Prostate gland (tissue), 2 donors: Measurements from ENCODE around the gene ASPG. TPM values are rescaled to one million over a fixed set of nuclear protein-coding genes. Genes with fewer than 3 reads are reported as not detected.

ENCODE experiments used
- DNase-seq: peaks from one replicate; pipeline ENCODE4 v3.0.0-alpha.2; 2019; ENCODE audit warnings: low spot score
- H3K27ac ChIP-seq, 2 donors: fragments of 200-600 bp; sonication (generic); 2 replicates each; pipeline ENCODE4 v1.5.1; 2017 to 2019
- H3K27me3 ChIP-seq: fragments of 200-600 bp; sonication (generic); replicated peaks from 2 replicates; pipeline ENCODE4 v1.5.1; 2019; ENCODE audit not compliant: insufficient read depth
- H3K36me3 ChIP-seq, 2 donors: fragments of 200-600 bp; sonication (generic); 1 replicate in 1 of 2; 2 replicates in 1 of 2; pipeline versions ENCODE4 v1.5.1 to v1.8.1; 2017 to 2019
- H3K4me1 ChIP-seq: fragments of 200-600 bp; sonication (generic); replicated peaks from 2 replicates; pipeline ENCODE4 v1.5.1; 2019
- H3K4me3 ChIP-seq, 2 donors: fragments of 200-600 bp; sonication (generic); 2 replicates each; pipeline ENCODE4 v1.5.1; 2017 to 2019
- H3K9me3 ChIP-seq: fragments of 200-600 bp; sonication (generic); 2 replicates; pipeline ENCODE4 v1.5.1; 2017
- CTCF ChIP-seq, 4 experiments: fragments of 200-600 bp in 2 of 4; fragments of 450-650 bp in 2 of 4; sonication (generic) in 2 of 4; IDR thresholded peaks; 1 replicate in 3 of 4; 2 replicates in 1 of 4; pipeline ENCODE4 v1.5.1; 2016 to 2019; ENCODE audit warnings: antibody characterized with exemption in 4 of 4, mild to moderate bottlenecking in 2 of 4, moderate library complexity in 2 of 4
- POLR2A ChIP-seq: fragments of 450-650 bp; IDR thresholded peaks from one replicate; pipeline ENCODE4 v1.6.1; 2016; ENCODE audit warnings: antibody characterized with exemption, mild to moderate bottlenecking
- POLR2AphosphoS5 ChIP-seq: sonication (generic); formaldehyde crosslinking; IDR thresholded peaks from one replicate; pipeline ENCODE4 v1.6.1; 2017; ENCODE audit warnings: antibody characterized with exemption
- WGBS: methylation state at CpG from one replicate; pipeline ENCODE4 v1.1.5; 2018; 5-methylcytosine and 5-hydroxymethylcytosine counted together
- intact Hi-C: fragments of 100-400 bp; cut with DNase I; formaldehyde crosslinking; loops from one replicate; pipeline ENCODE4 v1.14.2; 2022
- total RNA-seq, 2 donors: library from RNA; depleted of rRNA; stranded (reverse); fragments of >200 nt; gene quantifications; one replicate each; pipeline ENCODE4 v1.1.0, GENCODE V29; 2016

The ASPG gene
- total RNA-seq, 2 donors from 2014 or later, result 2.3 TPM; not detected in 1

GRCh38 chr14:104102282-104102914 is 16.9 kb downstream of the ASPG start:
- H3K9me3 ChIP-seq, result no peaks in the 10 kb centered on the region
- H3K27ac ChIP-seq, result no peak overlapping the region
- no peak overlapping the region for H3K4me3 ChIP-seq
- intact Hi-C loops, result no loop called here
- no peak for DNase-seq
- H3K4me1 ChIP-seq, result peaks cover 3% of the 10 kb centered on the region
- WGBS, result 89% methylated on average over 16 of the region's 16 CpGs
- H3K36me3 ChIP-seq, result no peaks in the 10 kb centered on the region
- TF ChIP-seq POLR2A (no peak), POLR2AphosphoS5 (no peak), CTCF (IDR thresholded peaks at IDR 0.05) (no peak)
- no peaks in the 10 kb centered on the region for H3K27me3 ChIP-seq

- no peaks in the 10 kb centered on the region for H3K36me3 ChIP-seq
- no peak for TF ChIP-seq POLR2AphosphoS5
- no peak for TF ChIP-seq CTCF (IDR thresholded peaks at IDR 0.05)
- no peak for TF ChIP-seq POLR2A
- peaks cover 3% of the 10 kb centered on the region for H3K4me1 ChIP-seq
- intact Hi-C loops, result no loop called here
- no peak for DNase-seq
- H3K27me3 ChIP-seq, result no peaks in the 10 kb centered on the region
- 87% methylated on average over 24 of the region's 26 CpGs for WGBS
- no peak overlapping the region for H3K27ac ChIP-seq
- no peaks in the 10 kb centered on the region for H3K9me3 ChIP-seq
- H3K4me3 ChIP-seq, result no peak overlapping the region
These were observed 17.6 kb downstream of the ASPG start for GRCh38 chr14:104103061-104103445.

- no peak overlapping the region for H3K27ac ChIP-seq
- intact Hi-C loops, result no loop called here
- TF ChIP-seq POLR2AphosphoS5, result no peak
- TF ChIP-seq POLR2A, result no peak
- TF ChIP-seq CTCF (IDR thresholded peaks at IDR 0.05), result no peak
- 68% methylated on average over 20 of the region's 23 CpGs for WGBS
- no peaks in the 10 kb centered on the region for H3K27me3 ChIP-seq
- no peaks in the 10 kb centered on the region for H3K36me3 ChIP-seq
- H3K9me3 ChIP-seq, result no peaks in the 10 kb centered on the region
- no peak overlapping the region for H3K4me3 ChIP-seq
- DNase-seq, result no peak
- H3K4me1 ChIP-seq, result peaks cover 3% of the 10 kb centered on the region
These were observed 18.1 kb downstream of the ASPG start for GRCh38 chr14:104103446-104104075.

GRCh38 chr14:104104076-104104901 is 18.8 kb downstream of the ASPG start:
- no peak overlapping the region for H3K4me3 ChIP-seq
- no peaks in the 10 kb centered on the region for H3K36me3 ChIP-seq
- no peak for TF ChIP-seq POLR2AphosphoS5
- no peak for TF ChIP-seq POLR2A
- TF ChIP-seq CTCF (IDR thresholded peaks at IDR 0.05), result no peak
- no peak overlapping the region for H3K27ac ChIP-seq
- H3K9me3 ChIP-seq, result no peaks in the 10 kb centered on the region
- intact Hi-C loops, result no loop called here
- no peak for DNase-seq
- peaks cover 3% of the 10 kb centered on the region for H3K4me1 ChIP-seq
- WGBS, result 54% methylated on average over 29 of the region's 35 CpGs
- no peaks in the 10 kb centered on the region for H3K27me3 ChIP-seq
